ENCODE results near the gene PIK3CB.
"Not testable (repeated sequence)": the region's sequence is repeated elsewhere in the genome, so short reads cannot be mapped to it uniquely, and the experiment has no call there.

The PIK3CB gene

GRCh38 chr3:138675393-138675792 is 159.3 kb downstream of the PIK3CB start:
- DNase-seq, result no peak

- DNase-seq, result peak in 2 of 3 experiments; percentile 6 to 47
Measured at GRCh38 chr3:138673641-138674530, 160.8 kb downstream of the PIK3CB start.

- peak in 2 of 3 experiments; percentile 4 to 42 for DNase-seq
Measured at GRCh38 chr3:138670407-138670806, 164.3 kb downstream of the PIK3CB start.

- DNase-seq, result no peak
Measured at GRCh38 chr3:138668107-138668506, 166.6 kb downstream of the PIK3CB start.

- DNase-seq, result no peak
Measured at GRCh38 chr3:138657508-138657907, 177.2 kb downstream of the PIK3CB start.

- peak in 1 of 3 experiments; percentile 3 for DNase-seq
Measured at GRCh38 chr3:138653567-138653966, 181.2 kb downstream of the PIK3CB start.

- DNase-seq, result no peak
Measured at GRCh38 chr3:138649134-138649533, 185.6 kb downstream of the PIK3CB start.

GRCh38 chr3:138646513-138646912 is 188.2 kb downstream of the PIK3CB start:
- DNase-seq, result no peak

- no peak for DNase-seq
Measured at GRCh38 chr3:138646008-138646407, 188.7 kb downstream of the PIK3CB start.

- DNase-seq, result no peak
Measured at GRCh38 chr3:138642927-138643253, 191.8 kb downstream of the PIK3CB start.

GRCh38 chr3:138642226-138642926 is 192.4 kb downstream of the PIK3CB start:
- no peak for DNase-seq

- DNase-seq, result peak in 1 of 3 experiments; percentile 2
Measured at GRCh38 chr3:138640537-138640936, 194.2 kb downstream of the PIK3CB start.

- no peak for DNase-seq
Measured at GRCh38 chr3:138638641-138639040, 196.1 kb downstream of the PIK3CB start.

GRCh38 chr3:138629526-138629925 is 205.2 kb downstream of the PIK3CB start:
- DNase-seq, result no peak

- no peak for DNase-seq
Measured at GRCh38 chr3:138625707-138626365, 208.9 kb downstream of the PIK3CB start.

- no peak for DNase-seq
Measured at GRCh38 chr3:138624518-138624917, 210.2 kb downstream of the PIK3CB start.

GRCh38 chr3:138620431-138620830 is 214.3 kb downstream of the PIK3CB start:
- no peak for DNase-seq

- DNase-seq, result no peak
Measured at GRCh38 chr3:138615462-138615861, 219.3 kb downstream of the PIK3CB start.

- no peak for DNase-seq
Measured at GRCh38 chr3:138609898-138610266, 224.8 kb downstream of the PIK3CB start.

- peak; percentile 62 to 97 (median 90) for DNase-seq
Measured at GRCh38 chr3:138608322-138609135, 226.2 kb downstream of the PIK3CB start, which contains the start of gene FAIM. Gene FAIM (plus strand): TSS chr3:138608771. CDS start chr3:138619727, 10,956 bp downstream.

- not testable (repeated sequence) for DNase-seq
Measured at GRCh38 chr3:138604106-138604595, 230.6 kb downstream of the PIK3CB start.
